ENCODE measurements around the gene MYT1.

GRCh38 chr20:64184795-64185194 lies 20.5 kb downstream of the MYT1 start:
- no peak for TF ChIP-seq POLR2AphosphoS5 (IDR thresholded peaks at IDR 0.05)
- no peak for TF ChIP-seq CTCF (IDR thresholded peaks at IDR 0.05)
- no peak for TF ChIP-seq POLR2A (IDR thresholded peaks at IDR 0.05; ENCODE audit: low read depth)
- TF ChIP-seq EP300 (IDR thresholded peaks at IDR 0.05) = no peak
